Karpas-422 (cell line): ENCODE measurements around the gene SLC6A9. TPM values are rescaled to one million over a fixed set of nuclear protein-coding genes. Genes with fewer than 3 reads are reported as not detected.

Experiments
- DNase-seq: peaks from one replicate; pipeline ENCODE4 v3.0.0-alpha.2; 2015
- H2AFZ ChIP-seq: fragments of 200-600 bp; sonication (generic); 2 replicates; pipeline ENCODE4 v1.6.1; 2014; ENCODE audit warnings: antibody characterized with exemption, low read length, mixed read lengths
- H3K27ac ChIP-seq: fragments of 200-600 bp; sonication (generic); 2 replicates; pipeline ENCODE4 v1.5.1; 2014; ENCODE audit warnings: mild to moderate bottlenecking, low read length, moderate library complexity
- H3K27me3 ChIP-seq: fragments of 200-600 bp; sonication (generic); 2 replicates; pipeline ENCODE4 v1.6.1; 2014; ENCODE audit warnings: low read length, mixed read lengths
- H3K36me3 ChIP-seq: fragments of 200-600 bp; sonication (generic); 2 replicates; pipeline ENCODE4 v1.6.1; 2014; ENCODE audit warnings: low read length, mixed read lengths; ENCODE audit not compliant: insufficient read depth
- H3K4me1 ChIP-seq: fragments of 200-600 bp; sonication (generic); 2 replicates; pipeline ENCODE4 v1.6.1; 2014; ENCODE audit warnings: mild to moderate bottlenecking, low read length, mixed read lengths
- H3K4me2 ChIP-seq: fragments of 200-600 bp; sonication (generic); 2 replicates; pipeline ENCODE4 v1.6.1; 2014; ENCODE audit warnings: low read length, low read depth, mild to moderate bottlenecking; ENCODE audit not compliant: poor library complexity, severe bottlenecking
- H3K4me3 ChIP-seq: fragments of 200-600 bp; sonication (generic); 2 replicates; pipeline ENCODE4 v1.5.1; 2014; ENCODE audit warnings: mild to moderate bottlenecking, antibody characterized with exemption, low read length, mixed read lengths
- H3K79me2 ChIP-seq: fragments of 200-600 bp; sonication (generic); 2 replicates; pipeline ENCODE4 v1.6.1; 2014; ENCODE audit warnings: mild to moderate bottlenecking, low read length, mixed read lengths
- H3K9ac ChIP-seq: fragments of 200-600 bp; sonication (generic); 2 replicates; pipeline ENCODE4 v1.6.0; 2014; ENCODE audit warnings: low read length
- H3K9me2 ChIP-seq: fragments of 200-600 bp; sonication (generic), shearing (Covaris generic); replicated peaks from 2 replicates; pipeline ENCODE4 v1.6.0; 2014; ENCODE audit warnings: mild to moderate bottlenecking, low read length, moderate library complexity; ENCODE audit not compliant: insufficient read depth
- H3K9me3 ChIP-seq: fragments of 300-700, 200-600 bp; sonication (generic); 2 replicates; pipeline ENCODE4 v1.6.1; 2014; ENCODE audit warnings: low read length, mixed read lengths
- H4K20me1 ChIP-seq: fragments of 200-600 bp; sonication (generic); 2 replicates; pipeline ENCODE4 v1.6.1; 2014; ENCODE audit warnings: mild to moderate bottlenecking, antibody characterized with exemption, low read length, low read depth; ENCODE audit not compliant: insufficient read depth
- total RNA-seq: library from RNA; depleted of rRNA; stranded (reverse); fragments of >200 nt; shearing (Covaris generic); gene quantifications from 2 replicates; pipeline ENCODE4 v1.2.3, GENCODE V29; 2014; ENCODE audit warnings: low replicate concordance

Gene SLC6A9
- total RNA-seq, 1 experiment from 2014 or later = 7.9 TPM

DNA sequence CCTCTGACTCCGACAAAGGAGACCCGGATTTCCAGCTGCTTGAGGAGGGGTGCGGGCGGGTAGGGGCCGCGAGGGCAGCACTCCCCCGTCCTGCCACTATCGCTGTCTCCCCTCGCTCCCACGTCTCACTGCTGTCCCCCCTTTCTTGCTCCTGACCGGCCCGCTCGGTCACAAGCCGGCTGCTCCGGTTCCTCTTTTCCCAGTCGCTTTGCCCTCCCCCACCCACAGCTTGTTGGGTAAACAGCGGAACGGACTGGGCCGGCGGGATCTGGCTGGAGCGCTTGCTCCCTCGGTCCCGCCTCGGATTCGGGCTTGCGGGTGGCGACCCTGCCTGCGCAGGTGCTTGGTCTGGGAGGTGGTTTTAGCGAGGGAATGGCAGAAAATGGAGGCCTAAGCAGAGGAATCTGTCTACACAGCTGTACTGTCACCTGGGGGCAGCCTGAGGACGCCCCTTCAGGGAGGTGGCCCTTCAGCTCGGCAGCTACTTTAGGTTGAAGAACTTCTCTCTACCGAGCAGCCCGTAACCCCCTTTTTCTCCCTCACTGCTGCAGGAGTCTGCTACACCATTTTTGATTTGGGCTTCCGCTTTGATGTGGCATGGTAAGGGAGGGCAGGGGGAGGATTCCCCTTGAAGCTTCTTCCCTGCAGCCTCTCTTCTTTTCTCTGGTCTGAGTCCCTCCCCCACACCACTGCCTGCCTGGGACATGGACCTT is 55.9 kb downstream of the SLC6A9 start:
- Histone ChIP-seq H2AFZ (no peak overlapping the region), H3K79me2 (peaks cover 65% of the 10 kb centered on the region), H3K27ac (peak overlapping the region; percentile 81), H3K27me3 (no peaks in the 10 kb centered on the region), H3K4me2 (peak overlapping the region; percentile 85), H3K9me3 (no peaks in the 10 kb centered on the region), H4K20me1 (peaks cover 18% of the 10 kb centered on the region), H3K4me1 (peaks cover 59% of the 10 kb centered on the region), H3K9ac (peak overlapping the region; percentile 100), H3K36me3 (peaks cover 28% of the 10 kb centered on the region; the same call in 1 of the 2 replicates), H3K9me2 (no peaks in the 10 kb centered on the region), H3K4me3 (peak overlapping the region; percentile 92)
- DNase-seq = peak; percentile 86

DNA sequence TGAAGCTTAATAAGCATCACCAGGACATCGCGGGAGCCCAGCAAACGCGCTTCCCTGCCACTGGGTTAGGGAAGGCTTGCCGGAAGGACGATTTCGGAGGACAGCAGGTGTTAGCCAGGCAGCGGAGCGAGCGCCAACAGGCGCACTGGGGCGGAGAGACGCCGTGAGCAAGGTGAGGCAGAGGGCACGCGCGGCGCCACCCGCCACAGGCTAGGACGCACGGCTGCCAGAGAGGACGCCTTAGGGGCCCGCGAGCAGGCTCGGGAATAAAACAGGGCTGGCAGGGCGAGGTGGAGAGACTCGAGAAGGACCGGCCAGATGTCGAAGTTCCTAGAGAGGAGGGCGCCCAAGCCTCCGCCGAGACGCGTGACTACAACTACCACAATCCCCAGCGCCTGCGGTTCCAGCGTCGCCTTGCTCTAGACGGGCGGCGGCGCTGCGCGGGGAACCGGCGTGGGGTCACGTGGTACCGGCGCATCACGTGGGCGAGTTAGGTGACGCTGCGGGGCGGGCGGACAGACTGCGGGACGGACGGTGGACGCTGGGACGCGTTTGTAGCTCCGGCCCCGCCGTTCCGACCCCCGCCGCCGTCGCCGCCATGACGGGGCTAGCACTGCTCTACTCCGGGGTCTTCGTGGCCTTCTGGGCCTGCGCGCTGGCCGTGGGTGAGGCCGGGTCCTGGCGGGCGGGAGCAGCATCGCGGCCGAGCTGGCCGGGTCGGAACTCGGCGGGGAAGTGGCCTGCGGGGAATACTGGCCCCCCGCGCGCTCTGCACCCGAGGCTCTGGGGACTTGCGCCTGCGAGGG is 56.6 kb downstream of the SLC6A9 start, which contains the start of gene ATP6V0B:
Gene ATP6V0B (plus strand): TSS at position 518 of the 806 bp plus-strand sequence. CDS start 81 bp downstream, at position 599.
- Histone ChIP-seq H3K79me2 (peaks cover 62% of the 10 kb centered on the region), H3K36me3 (peaks cover 28% of the 10 kb centered on the region; the same call in 1 of the 2 replicates), H3K4me2 (peak within 1 kb of the TSS; percentile 85), H4K20me1 (peaks cover 21% of the 10 kb centered on the region), H3K27me3 (no peaks in the 10 kb centered on the region), H3K4me3 (peak within 1 kb of the TSS; percentile 92), H2AFZ (peak within 1 kb of the TSS; percentile 40; the same call in 1 of the 2 replicates), H3K27ac (peak within 1 kb of the TSS; percentile 81), H3K9ac (peak within 1 kb of the TSS; percentile 100), H3K9me3 (no peaks in the 10 kb centered on the region), H3K4me1 (peaks cover 52% of the 10 kb centered on the region), H3K9me2 (no peaks in the 10 kb centered on the region)
- DNase-seq = peak; percentile 98

DNA sequence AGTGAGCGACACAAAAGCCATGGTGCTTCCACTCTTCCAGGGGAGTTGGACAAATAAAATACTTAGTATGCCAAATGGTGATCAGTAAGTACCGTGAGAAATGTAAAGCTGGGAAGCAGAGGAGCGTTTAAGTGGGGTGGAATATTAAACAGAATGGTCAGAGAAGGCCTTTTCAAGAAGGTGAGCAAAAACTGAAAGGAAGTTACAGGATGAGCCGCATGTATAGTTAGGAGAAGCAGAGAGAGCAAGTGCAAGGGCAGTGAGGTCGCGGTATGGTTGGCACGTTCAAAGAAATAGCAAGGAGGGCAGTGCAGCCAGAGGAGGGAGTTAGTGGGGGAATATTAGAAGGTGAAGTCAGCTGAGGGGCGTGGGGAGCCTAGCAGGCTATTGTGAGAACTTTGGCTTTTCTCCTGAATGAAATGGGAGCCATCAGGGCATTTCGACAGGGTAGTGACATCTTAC is 57.2 kb downstream of the SLC6A9 start:
- Histone ChIP-seq H3K4me1 (peaks cover 56% of the 10 kb centered on the region), H3K79me2 (peaks cover 59% of the 10 kb centered on the region), H3K36me3 (peaks cover 28% of the 10 kb centered on the region; the same call in 1 of the 2 replicates)

DNA sequence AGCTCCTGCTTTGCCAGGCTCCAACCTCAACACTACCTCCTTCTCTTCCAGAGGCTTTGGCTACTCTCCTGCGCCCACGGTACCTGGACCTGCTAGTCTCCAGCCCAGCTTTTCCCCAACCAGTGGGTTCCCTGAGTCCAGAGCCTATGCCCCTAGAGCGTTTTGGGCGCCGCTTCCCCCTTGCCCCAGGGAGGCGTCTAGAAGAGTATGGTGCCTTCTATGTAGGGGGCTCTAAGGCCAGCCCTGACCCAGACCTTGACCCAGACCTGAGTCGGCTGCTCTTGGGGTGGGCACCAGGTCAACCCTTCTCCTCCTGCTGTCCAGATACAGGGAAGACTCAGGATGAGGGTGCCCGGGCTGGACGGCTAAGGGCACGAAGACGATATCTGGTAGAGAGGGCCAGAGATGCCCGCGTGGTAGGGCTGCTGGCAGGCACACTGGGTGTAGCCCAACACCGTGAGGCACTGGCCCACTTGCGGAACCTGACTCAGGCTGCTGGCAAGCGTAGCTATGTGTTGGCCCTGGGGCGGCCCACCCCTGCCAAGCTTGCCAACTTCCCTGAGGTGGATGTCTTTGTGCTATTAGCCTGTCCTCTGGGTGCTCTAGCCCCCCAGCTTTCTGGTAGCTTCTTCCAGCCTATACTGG is 59.8 kb downstream of the SLC6A9 start:
- Histone ChIP-seq H3K4me1 (peaks cover 32% of the 10 kb centered on the region), H3K4me2 (peak overlapping the region; percentile 94), H3K79me2 (peaks cover 37% of the 10 kb centered on the region)

More for the DNA sequence above, 57.2 kb downstream of the SLC6A9 start:
- Histone ChIP-seq H2AFZ (peak overlapping the region; percentile 40; the same call in 1 of the 2 replicates), H3K9me3 (no peaks in the 10 kb centered on the region), H3K9me2 (no peaks in the 10 kb centered on the region), H3K27me3 (no peaks in the 10 kb centered on the region), H3K4me3 (peak overlapping the region; percentile 92), H3K9ac (peak overlapping the region; percentile 100), H3K4me2 (peak overlapping the region; percentile 85), H3K27ac (peak overlapping the region; percentile 61), H4K20me1 (peaks cover 21% of the 10 kb centered on the region)
- no peak for DNase-seq

DNA sequence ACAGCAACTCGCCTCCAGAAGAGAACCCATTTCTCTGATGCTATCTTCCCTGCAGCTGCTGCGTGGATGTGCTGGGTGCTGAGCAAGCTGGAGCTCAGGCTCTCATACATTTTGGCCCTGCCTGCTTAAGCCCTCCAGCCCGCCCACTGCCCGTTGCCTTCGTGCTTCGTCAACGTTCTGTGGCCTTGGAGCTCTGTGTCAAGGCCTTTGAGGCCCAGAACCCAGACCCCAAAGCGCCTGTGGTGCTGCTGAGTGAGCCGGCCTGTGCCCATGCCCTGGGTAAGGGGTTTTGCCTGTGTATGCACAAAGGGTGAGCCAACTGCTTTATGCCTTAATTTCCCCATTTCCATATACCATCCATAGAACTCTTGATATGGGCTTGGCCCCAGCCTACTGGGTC is 60.4 kb downstream of the SLC6A9 start:
- Histone ChIP-seq H3K4me1 (peaks cover 27% of the 10 kb centered on the region), H4K20me1 (peaks cover 11% of the 10 kb centered on the region), H3K27me3 (no peaks in the 10 kb centered on the region), H3K9me3 (no peaks in the 10 kb centered on the region), H3K4me2 (peak overlapping the region; percentile 94), H3K27ac (no peak overlapping the region), H3K4me3 (peak overlapping the region; percentile 94), H3K36me3 (peaks cover 15% of the 10 kb centered on the region; the same call in 1 of the 2 replicates), H3K9me2 (no peaks in the 10 kb centered on the region), H3K79me2 (peaks cover 32% of the 10 kb centered on the region), H2AFZ (no peak overlapping the region), H3K9ac (peak overlapping the region; percentile 86)
- no peak for DNase-seq

More for the DNA sequence above, 59.8 kb downstream of the SLC6A9 start:
- no peaks in the 10 kb centered on the region for H3K27me3 ChIP-seq
- H3K9me3 ChIP-seq = no peaks in the 10 kb centered on the region
- DNase-seq = no peak
- no peaks in the 10 kb centered on the region for H3K9me2 ChIP-seq
- peak overlapping the region; percentile 94; the same call in 1 of the 2 replicates for H3K4me3 ChIP-seq
- no peak overlapping the region for H3K9ac ChIP-seq
- no peak overlapping the region for H3K27ac ChIP-seq
- H2AFZ ChIP-seq = no peak overlapping the region
- H4K20me1 ChIP-seq = peaks cover 16% of the 10 kb centered on the region
- peaks cover 20% of the 10 kb centered on the region; the same call in 1 of the 2 replicates for H3K36me3 ChIP-seq

DNA sequence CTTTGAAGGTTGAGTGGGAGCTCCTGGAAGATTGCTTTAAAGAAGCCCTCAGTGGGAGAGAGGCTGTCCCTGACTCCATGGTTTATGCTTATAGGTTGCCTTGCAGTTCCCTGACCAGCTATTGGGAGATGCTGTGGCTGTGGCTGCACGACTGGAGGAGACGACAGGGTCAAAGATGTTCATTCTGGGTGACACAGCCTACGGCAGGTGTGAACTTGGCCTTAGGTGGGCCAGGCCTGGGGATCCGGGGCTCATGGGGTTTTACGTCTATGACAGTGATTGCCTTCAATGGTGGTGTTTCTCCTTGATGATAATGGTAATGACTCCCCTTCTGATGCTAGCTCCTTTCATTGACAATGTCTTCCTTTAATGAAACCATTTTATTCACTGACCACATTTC is 60.8 kb downstream of the SLC6A9 start:
- no peak for DNase-seq
- no peak overlapping the region for H3K27ac ChIP-seq
- H2AFZ ChIP-seq = no peak overlapping the region
- peaks cover 28% of the 10 kb centered on the region for H3K79me2 ChIP-seq
- H4K20me1 ChIP-seq = peaks cover 9% of the 10 kb centered on the region; the same call in 1 of the 2 replicates
- H3K4me1 ChIP-seq = peaks cover 25% of the 10 kb centered on the region
- H3K27me3 ChIP-seq = no peaks in the 10 kb centered on the region
- H3K4me2 ChIP-seq = peak overlapping the region; percentile 94
- peaks cover 15% of the 10 kb centered on the region; the same call in 1 of the 2 replicates for H3K36me3 ChIP-seq
- H3K4me3 ChIP-seq = peak overlapping the region; percentile 94
- no peaks in the 10 kb centered on the region for H3K9me3 ChIP-seq
- H3K9ac ChIP-seq = peak overlapping the region; percentile 86
- H3K9me2 ChIP-seq = no peaks in the 10 kb centered on the region

DNA sequence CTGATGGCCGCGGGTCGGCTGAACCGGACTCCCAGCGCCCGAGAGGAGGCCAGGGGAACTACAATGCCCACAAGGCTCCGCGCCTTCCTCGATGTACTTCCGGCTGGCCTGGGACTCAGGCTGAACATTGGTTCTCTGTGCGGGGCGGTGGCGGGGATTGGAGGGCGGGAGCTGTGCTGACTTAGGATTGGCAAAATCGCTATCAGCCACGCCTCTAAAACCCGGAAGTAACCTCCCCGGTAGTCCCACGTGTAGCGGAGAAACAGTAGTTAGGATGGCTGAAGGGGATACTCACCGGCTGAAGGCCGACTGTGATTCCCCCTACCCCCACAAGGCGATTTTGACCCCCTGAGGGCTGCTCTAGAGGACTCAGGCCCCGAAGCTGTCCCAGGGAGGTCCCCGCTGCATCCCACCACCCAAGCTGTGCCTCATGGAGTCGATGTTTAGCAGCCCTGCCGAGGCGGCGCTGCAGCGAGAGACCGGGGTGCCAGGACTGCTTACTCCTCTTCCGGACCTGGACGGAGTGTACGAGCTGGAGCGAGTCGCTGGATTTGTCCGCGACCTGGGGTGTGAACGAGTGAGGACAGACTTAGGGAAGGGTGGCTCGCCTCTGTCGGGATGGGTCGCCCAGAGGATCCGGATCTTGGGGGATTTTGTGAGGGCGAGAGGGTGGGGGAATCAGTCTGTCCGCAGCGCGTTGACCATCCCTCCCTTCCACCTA is 61.4 kb downstream of the SLC6A9 start, which contains the start of gene DPH2:
Gene DPH2 (plus strand): TSS at position 265 of the 721 bp plus-strand sequence. CDS start 166 bp downstream, at position 431.
- no peaks in the 10 kb centered on the region for H3K9me3 ChIP-seq
- DNase-seq = peak; percentile 99
- peaks cover 25% of the 10 kb centered on the region for H3K4me1 ChIP-seq
- no peak within 1 kb of the TSS for H2AFZ ChIP-seq
- H3K9me2 ChIP-seq = no peaks in the 10 kb centered on the region
- H3K27me3 ChIP-seq = no peaks in the 10 kb centered on the region
- peak within 1 kb of the TSS; percentile 86 for H3K9ac ChIP-seq
- H3K79me2 ChIP-seq = peaks cover 22% of the 10 kb centered on the region
- H3K4me3 ChIP-seq = peak within 1 kb of the TSS; percentile 94
- peaks cover 15% of the 10 kb centered on the region; the same call in 1 of the 2 replicates for H3K36me3 ChIP-seq
- 0 out of 2 replicates have a peak, but pooled peaks cover 6% of the 10 kb centered on the region for H4K20me1 ChIP-seq
- peak within 1 kb of the TSS; percentile 94 for H3K4me2 ChIP-seq
- no peak within 1 kb of the TSS for H3K27ac ChIP-seq
